ENCODE results near the gene CACNA1D.

DNA sequence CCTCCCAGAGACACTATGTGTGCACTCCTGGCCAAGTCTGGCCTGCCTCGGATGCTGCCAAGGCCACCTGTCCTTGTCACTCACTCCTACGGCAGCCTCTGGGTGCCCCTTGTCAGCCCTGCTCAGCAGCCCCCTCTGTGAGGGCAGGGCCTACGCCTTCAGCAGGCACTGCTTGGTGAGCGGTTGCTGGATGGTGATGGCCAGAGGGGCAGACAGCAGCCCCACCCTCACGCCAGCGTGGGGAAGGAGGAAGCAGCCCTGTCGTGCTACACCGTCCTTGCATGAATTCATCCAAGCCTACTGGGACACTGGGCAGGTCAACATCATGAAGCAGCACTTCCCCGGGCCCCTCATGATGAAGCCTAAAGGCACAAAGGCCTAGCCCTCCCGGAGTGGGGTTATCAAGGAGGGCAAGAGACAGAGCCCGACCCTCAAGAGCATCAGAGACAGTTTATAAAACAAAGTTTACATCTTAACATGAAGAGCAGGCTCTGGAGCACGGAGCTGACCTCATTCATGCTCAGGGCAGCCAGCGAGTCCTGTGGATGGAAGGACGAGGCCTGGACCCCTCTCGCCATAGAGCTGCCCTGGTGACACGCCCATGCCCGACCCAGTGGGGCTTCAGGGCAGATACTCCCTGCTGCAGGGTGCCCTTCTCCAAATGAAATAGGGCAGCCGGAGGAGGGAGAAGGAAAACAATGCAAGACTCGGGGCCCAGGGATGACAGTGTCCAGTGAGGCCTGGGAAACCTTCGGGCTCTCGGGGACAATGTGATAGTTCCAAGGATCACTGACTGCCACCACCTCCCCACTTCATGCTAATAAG is 326.6 kb downstream of the CACNA1D start:
- TF ChIP-seq, protein P1, sequence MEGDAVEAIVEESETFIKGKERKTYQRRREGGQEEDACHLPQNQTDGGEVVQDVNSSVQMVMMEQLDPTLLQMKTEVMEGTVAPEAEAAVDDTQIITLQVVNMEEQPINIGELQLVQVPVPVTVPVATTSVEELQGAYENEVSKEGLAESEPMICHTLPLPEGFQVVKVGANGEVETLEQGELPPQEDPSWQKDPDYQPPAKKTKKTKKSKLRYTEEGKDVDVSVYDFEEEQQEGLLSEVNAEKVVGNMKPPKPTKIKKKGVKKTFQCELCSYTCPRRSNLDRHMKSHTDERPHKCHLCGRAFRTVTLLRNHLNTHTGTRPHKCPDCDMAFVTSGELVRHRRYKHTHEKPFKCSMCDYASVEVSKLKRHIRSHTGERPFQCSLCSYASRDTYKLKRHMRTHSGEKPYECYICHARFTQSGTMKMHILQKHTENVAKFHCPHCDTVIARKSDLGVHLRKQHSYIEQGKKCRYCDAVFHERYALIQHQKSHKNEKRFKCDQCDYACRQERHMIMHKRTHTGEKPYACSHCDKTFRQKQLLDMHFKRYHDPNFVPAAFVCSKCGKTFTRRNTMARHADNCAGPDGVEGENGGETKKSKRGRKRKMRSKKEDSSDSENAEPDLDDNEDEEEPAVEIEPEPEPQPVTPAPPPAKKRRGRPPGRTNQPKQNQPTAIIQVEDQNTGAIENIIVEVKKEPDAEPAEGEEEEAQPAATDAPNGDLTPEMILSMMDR (IDR thresholded peaks at IDR 0.05): no peak
- TF ChIP-seq POLR2AphosphoS5 (IDR thresholded peaks at IDR 0.05): no peak
